ENCODE measurements around the gene KRT35. TPM values are rescaled to one million over a fixed set of nuclear protein-coding genes. Genes with fewer than 3 reads are reported as not detected.

Gene KRT35
- total RNA-seq, 4 donors from 2014 or later, result not detected

DNA sequence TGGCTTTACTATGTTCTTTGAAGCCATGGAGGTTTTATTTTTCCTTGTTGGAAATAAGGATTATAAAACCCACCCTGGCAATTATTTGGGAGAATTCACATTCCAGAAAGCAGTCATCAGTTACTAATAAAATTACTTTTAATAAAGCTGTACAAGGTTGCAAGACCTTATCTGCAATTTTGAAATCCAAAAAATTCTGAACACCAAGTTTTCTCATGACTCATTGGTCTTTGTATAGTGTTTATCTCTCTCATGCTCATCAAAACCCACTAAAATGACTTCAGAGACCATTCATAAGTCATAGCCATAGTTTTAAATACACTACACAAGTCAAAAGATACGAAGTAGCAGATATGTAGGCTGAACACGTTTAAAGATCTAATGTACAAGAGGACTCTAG is 34.1 kb downstream of the KRT35 start:
- no peak overlapping the region for H3K27ac ChIP-seq
- TF ChIP-seq CTCF (IDR thresholded peaks at IDR 0.05) (no peak), POLR2A (IDR thresholded peaks at IDR 0.05) (no peak)
- DNase-seq, result no peak
- H3K4me1 ChIP-seq, result no peaks in the 10 kb centered on the region
- no peaks in the 10 kb centered on the region for H3K9me3 ChIP-seq
- intact Hi-C loops (cut with DNase I; ENCODE audit: low total_unique reads), result no loop called here
- no peaks in the 10 kb centered on the region for H3K27me3 ChIP-seq
- H3K4me3 ChIP-seq, result no peak overlapping the region
- H3K36me3 ChIP-seq, result no peaks in the 10 kb centered on the region

DNA sequence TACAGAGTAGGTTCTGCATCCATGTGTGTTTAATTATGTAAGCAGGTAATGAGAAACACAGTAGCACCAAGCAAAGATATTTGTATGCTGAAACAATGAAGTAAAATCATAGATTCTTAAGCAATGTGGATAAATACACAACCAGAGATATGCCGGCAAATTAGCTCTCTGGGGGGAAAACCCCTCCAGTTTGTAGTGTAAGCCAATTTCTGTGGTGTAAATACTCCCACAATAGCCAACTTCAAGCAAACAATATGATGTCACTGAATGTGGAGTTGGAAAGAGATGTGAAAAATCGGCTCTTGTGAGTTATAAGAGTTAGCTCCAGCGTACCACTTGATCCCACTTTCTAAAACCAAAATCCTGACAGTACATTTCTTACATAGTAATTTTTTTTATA is 36.3 kb downstream of the KRT35 start:
- TF ChIP-seq CTCF (IDR thresholded peaks at IDR 0.05), result no peak
- TF ChIP-seq POLR2A (IDR thresholded peaks at IDR 0.05), result no peak
- intact Hi-C loops (cut with DNase I; ENCODE audit: low total_unique reads), result no loop called here
- no peak for DNase-seq
- Histone ChIP-seq H3K27me3 (no peaks in the 10 kb centered on the region), H3K4me1 (no peaks in the 10 kb centered on the region), H3K27ac (no peak overlapping the region), H3K36me3 (no peaks in the 10 kb centered on the region), H3K9me3 (no peaks in the 10 kb centered on the region), H3K4me3 (no peak overlapping the region)

GRCh38 chr17:41444186-41444585 is 36.8 kb downstream of the KRT35 start:
- no peak for DNase-seq
- no peak overlapping the region for H3K27ac ChIP-seq
- intact Hi-C loops (cut with DNase I; ENCODE audit: low total_unique reads), result no loop called here
- TF ChIP-seq POLR2A (IDR thresholded peaks at IDR 0.05) (no peak), CTCF (IDR thresholded peaks at IDR 0.05) (no peak)
- no peak overlapping the region for H3K4me3 ChIP-seq
- H3K27me3 ChIP-seq, result no peaks in the 10 kb centered on the region
- no peaks in the 10 kb centered on the region for H3K4me1 ChIP-seq
- H3K9me3 ChIP-seq, result no peaks in the 10 kb centered on the region
- H3K36me3 ChIP-seq, result no peaks in the 10 kb centered on the region

DNA sequence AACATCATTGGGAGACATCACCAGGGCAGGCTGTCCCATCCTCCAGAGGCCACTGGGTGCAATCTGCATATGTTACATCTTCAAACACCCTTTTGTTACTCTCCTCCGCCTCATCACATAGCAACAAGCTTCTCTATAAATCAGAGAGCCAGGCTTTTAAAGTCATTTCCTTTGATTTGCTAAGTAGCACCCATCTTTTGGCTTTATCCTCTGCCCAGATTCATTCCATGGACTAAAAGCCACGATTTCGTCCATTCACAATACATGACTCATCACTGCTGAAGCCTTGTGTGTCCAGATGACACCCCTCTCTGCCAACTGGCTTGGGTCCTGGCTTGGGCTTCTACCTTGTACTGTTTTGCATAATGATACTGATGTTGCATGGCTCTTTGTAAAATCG is 38.2 kb downstream of the KRT35 start:
- Histone ChIP-seq H3K9me3 (no peaks in the 10 kb centered on the region), H3K27me3 (no peaks in the 10 kb centered on the region), H3K4me1 (no peaks in the 10 kb centered on the region), H3K36me3 (no peaks in the 10 kb centered on the region), H3K27ac (no peak overlapping the region), H3K4me3 (no peak overlapping the region)
- no peak for DNase-seq
- no peak for TF ChIP-seq POLR2A (IDR thresholded peaks at IDR 0.05)
- no peak for TF ChIP-seq CTCF (IDR thresholded peaks at IDR 0.05)
- intact Hi-C loops (cut with DNase I; ENCODE audit: low total_unique reads), result no loop called here

GRCh38 chr17:41440531-41441033 is 40.4 kb downstream of the KRT35 start, which contains the start of gene KRT38:
TSS of gene KRT38 (minus strand) at chr17:41440983. CDS start at chr17:41440921, 62 bp downstream.
- Histone ChIP-seq H3K9me3 (no peaks in the 10 kb centered on the region), H3K36me3 (no peaks in the 10 kb centered on the region), H3K4me3 (no peak within 1 kb of the TSS), H3K27me3 (no peaks in the 10 kb centered on the region), H3K27ac (no peak within 1 kb of the TSS), H3K4me1 (no peaks in the 10 kb centered on the region)
- intact Hi-C loops (cut with DNase I; ENCODE audit: low total_unique reads), result no loop called here
- DNase-seq, result no peak
- TF ChIP-seq CTCF (IDR thresholded peaks at IDR 0.05), result no peak
